ACC112 (cell line): Measurements from ENCODE around the gene NTNG1.

Source experiments
- H2AFZ ChIP-seq: fragments of 200-600 bp; sonication (generic); one replicate; pipeline ENCODE4 v1.6.0; 2017; ENCODE audit warnings: antibody characterized with exemption, low read length; ENCODE audit not compliant: unreplicated experiment
- H3K27ac ChIP-seq: fragments of 200-600 bp; sonication (generic); 2 replicates; pipeline ENCODE4 v1.5.1; 2014; ENCODE audit warnings: low read depth, mild to moderate bottlenecking, antibody characterized with exemption, low read length, moderate library complexity
- H3K27me3 ChIP-seq: fragments of 200-600 bp; sonication (generic); 2 replicates; pipeline ENCODE4 v1.6.1; 2014; ENCODE audit warnings: mild to moderate bottlenecking, antibody characterized with exemption, low read length, moderate library complexity, mixed read lengths; ENCODE audit not compliant: insufficient read depth
- H3K36me3 ChIP-seq: fragments of 200-600 bp; sonication (generic); 2 replicates; pipeline ENCODE4 v1.6.1; 2016; ENCODE audit warnings: mild to moderate bottlenecking, antibody characterized with exemption, low read length, moderate library complexity, mixed read lengths; ENCODE audit not compliant: insufficient read depth
- H3K4me1 ChIP-seq: fragments of 200-600 bp; sonication (generic); one replicate; pipeline ENCODE4 v1.6.1; 2016; ENCODE audit warnings: low read length, mixed read lengths; ENCODE audit not compliant: insufficient read depth, unreplicated experiment, control insufficient read depth
- H3K4me3 ChIP-seq: fragments of 200-600 bp; sonication (generic); 2 replicates; pipeline ENCODE4 v1.5.1; 2014; ENCODE audit warnings: mild to moderate bottlenecking, low read depth, low read length
- H3K79me2 ChIP-seq: fragments of 200-600 bp; sonication (generic); one replicate; pipeline ENCODE4 v1.6.0; 2016; ENCODE audit warnings: low read length; ENCODE audit not compliant: control insufficient read depth, unreplicated experiment, insufficient read depth

NTNG1 gene

DNA sequence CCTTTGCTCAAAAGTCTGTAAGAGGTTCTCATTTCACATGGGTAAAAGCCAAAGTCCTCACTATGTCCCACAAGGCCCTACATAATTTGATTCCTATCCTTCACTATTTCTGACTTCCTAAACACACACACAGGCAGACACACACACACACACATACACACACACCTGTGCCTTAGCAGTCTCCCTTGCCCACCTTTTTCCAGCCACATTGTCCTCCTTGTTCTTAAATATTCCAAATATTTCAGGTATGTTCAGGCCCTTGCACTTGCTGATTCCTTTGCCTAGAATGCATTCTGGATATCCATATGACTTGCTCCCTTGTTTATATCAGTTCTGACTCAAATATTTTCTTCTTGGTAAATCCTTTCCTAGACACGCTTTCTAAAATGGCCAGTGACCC is 54.6 kb downstream of the NTNG1 start:
- Histone ChIP-seq H3K27ac (no peak overlapping the region), H3K4me1 (no peaks in the 10 kb centered on the region), H3K79me2 (no peaks in the 10 kb centered on the region), H3K36me3 (no peaks in the 10 kb centered on the region), H3K4me3 (no peak overlapping the region), H2AFZ (no peak overlapping the region), H3K27me3 (no peaks in the 10 kb centered on the region)

DNA sequence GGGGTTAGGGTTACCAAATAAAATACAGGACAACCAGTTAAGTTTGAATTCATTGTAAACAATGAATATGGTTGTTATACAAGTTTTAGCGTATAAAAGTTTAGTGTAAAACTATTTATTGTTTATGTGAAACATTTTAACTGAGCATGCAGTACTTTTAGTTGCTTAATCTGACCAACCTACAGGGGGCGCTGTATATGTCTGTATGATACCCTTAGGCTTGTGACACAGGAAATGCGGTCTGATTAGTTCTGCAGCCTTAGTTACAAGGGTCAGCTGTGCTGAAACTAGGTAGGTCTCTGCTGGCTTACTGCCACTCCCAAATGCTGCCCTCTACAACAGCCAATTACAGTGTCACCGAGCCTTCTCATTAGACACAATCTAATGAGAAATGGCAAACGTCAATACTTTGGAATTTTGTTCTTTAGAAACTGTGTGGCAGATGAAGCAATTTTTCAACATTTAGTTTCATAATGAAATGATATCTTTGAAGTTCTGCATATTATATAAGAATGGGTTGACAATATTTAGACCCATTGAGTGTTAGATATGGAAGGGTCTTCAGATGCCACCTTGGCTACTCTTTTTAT is 56.2 kb downstream of the NTNG1 start:
- H3K27ac ChIP-seq, result no peak overlapping the region
- H3K79me2 ChIP-seq, result no peaks in the 10 kb centered on the region
- no peaks in the 10 kb centered on the region for H3K27me3 ChIP-seq
- H3K4me3 ChIP-seq, result no peak overlapping the region
- H2AFZ ChIP-seq, result no peak overlapping the region
- H3K4me1 ChIP-seq, result no peaks in the 10 kb centered on the region
- H3K36me3 ChIP-seq, result no peaks in the 10 kb centered on the region

DNA sequence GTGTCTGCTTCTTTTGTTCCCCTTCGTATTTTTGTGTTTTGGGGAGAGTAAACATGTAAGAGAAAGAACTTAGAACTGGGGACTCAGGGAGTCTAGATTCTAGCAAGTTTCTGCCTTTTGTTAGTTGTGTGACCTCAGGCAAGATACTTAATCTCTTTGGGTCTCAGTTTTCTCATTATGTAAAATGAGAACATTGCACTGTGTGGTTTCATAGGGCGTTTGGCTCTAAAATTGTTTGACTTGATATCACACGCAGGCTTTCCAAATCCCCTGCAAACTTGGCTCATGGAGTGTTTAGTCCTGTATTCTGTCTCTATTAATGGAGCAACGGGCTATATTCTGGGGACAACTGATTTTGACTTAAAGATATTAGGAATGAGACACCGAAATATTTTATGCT is 57.7 kb downstream of the NTNG1 start:
- Histone ChIP-seq H3K4me3 (no peak overlapping the region), H3K27ac (no peak overlapping the region), H3K27me3 (no peaks in the 10 kb centered on the region), H2AFZ (no peak overlapping the region), H3K4me1 (no peaks in the 10 kb centered on the region), H3K36me3 (no peaks in the 10 kb centered on the region), H3K79me2 (no peaks in the 10 kb centered on the region)

DNA sequence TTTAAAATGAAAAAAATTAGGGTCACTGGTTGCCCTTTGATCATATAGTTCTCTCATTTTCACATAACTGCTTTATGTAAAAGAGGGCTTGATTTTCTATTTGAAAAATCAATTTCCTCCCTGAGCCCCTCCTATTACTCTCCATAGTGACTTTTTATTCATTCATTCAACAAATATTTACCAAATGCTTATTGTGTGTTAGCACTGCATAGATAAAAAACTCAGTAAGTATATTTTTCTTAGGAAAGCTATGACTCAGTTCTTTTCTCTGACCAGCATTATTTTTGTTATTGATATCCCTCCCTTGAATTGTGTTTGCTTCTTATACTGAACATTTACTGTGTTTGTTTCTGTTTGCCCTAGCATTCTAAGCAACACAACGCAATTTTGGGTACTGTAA is 59.8 kb downstream of the NTNG1 start:
- Histone ChIP-seq H3K27me3 (no peaks in the 10 kb centered on the region), H2AFZ (no peak overlapping the region), H3K4me3 (no peak overlapping the region), H3K36me3 (no peaks in the 10 kb centered on the region), H3K27ac (no peak overlapping the region), H3K4me1 (no peaks in the 10 kb centered on the region), H3K79me2 (no peaks in the 10 kb centered on the region)

DNA sequence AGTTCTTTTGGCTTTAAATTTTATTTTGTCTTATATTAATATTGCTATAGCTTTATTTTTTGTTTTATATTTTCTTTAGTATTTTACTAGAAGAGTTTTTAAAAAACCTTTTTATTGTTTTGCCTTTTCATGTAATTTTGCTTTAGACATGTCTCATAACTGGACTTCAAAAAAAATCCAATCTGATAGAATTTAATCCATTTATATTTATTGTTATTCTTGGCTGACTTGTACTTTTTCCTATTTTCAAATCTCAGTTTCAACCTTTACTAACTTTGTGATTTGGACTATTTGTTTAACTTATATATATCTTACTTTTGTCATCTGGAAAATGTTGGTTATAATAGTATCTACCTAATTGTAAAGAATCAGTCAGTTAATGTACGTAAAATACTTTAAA is 61.2 kb downstream of the NTNG1 start:
- no peak overlapping the region for H3K27ac ChIP-seq
- no peaks in the 10 kb centered on the region for H3K79me2 ChIP-seq
- H3K4me3 ChIP-seq, result no peak overlapping the region
- H3K4me1 ChIP-seq, result no peaks in the 10 kb centered on the region
- H3K27me3 ChIP-seq, result no peaks in the 10 kb centered on the region
- no peaks in the 10 kb centered on the region for H3K36me3 ChIP-seq
- no peak overlapping the region for H2AFZ ChIP-seq

DNA sequence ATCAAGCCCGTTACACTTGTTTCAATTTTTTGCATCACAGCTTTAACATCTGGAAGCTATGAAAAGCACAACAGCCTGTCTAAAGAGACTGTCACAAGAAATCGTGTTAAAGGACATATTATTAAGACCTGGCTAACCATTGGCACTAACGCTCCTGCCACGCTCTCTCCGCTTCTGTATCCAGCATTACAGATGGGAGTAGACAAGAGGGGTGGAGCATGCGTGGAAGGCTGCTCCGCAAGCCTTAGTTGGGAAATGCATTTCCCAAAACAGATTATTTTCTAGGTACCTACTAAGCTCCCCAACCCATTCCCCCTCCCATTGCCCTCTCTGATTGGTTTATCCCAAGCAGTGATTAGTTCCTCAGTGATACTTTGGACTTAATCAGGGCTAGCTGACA is 72.4 kb downstream of the NTNG1 start:
- no peaks in the 10 kb centered on the region for H3K36me3 ChIP-seq

DNA sequence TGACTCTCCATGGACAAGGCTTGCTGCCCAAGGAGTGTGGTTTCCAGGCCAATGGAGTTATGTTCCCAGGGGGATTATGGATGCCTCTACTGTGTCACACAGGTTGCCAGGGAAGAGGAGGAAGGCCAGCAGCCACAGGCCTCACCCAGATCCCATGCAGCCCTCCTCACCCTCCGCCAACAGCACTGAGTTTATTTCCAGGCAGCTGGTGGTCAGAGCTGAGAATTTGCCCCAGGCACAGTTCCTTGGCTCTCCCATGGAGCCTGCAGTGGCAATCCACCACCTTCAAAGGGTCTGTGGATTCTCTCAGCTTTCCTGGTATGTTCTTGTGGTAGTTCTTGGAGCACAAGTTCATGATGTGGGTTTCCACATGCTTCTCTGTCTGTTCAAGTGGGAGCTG is 79.2 kb downstream of the NTNG1 start:
- Histone ChIP-seq H3K36me3 (no peaks in the 10 kb centered on the region), H3K4me3 (no peak overlapping the region), H2AFZ (no peak overlapping the region), H3K27ac (no peak overlapping the region), H3K27me3 (no peaks in the 10 kb centered on the region), H3K4me1 (no peaks in the 10 kb centered on the region), H3K79me2 (no peaks in the 10 kb centered on the region)

More for the DNA sequence above, 72.4 kb downstream of the NTNG1 start:
- H2AFZ ChIP-seq, result no peak overlapping the region
- H3K4me3 ChIP-seq, result no peak overlapping the region
- H3K79me2 ChIP-seq, result no peaks in the 10 kb centered on the region
- no peak overlapping the region for H3K27ac ChIP-seq
- H3K4me1 ChIP-seq, result no peaks in the 10 kb centered on the region
- no peaks in the 10 kb centered on the region for H3K27me3 ChIP-seq

DNA sequence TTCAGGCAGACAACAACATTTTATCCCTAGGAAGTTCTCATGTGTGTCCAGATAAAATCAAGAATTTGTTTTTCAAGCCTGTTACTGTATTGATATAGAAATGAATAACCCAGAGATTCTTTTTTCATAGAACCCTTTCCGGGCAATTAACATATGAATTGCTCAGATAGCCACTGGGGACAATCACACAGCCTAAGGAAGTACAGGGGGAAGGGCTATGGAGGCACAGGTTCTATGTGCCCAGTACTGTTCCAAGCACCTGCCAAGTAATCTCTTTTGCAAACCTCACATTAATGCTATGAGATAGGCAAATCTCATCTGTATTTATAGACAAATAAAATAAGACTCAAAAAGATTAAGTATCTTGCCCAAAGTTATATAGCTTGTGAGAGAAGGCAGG is 84.9 kb downstream of the NTNG1 start:
- H3K36me3 ChIP-seq, result no peaks in the 10 kb centered on the region
- no peak overlapping the region for H2AFZ ChIP-seq
- no peak overlapping the region for H3K27ac ChIP-seq
- no peaks in the 10 kb centered on the region for H3K27me3 ChIP-seq
- H3K79me2 ChIP-seq, result no peaks in the 10 kb centered on the region
- H3K4me1 ChIP-seq, result no peaks in the 10 kb centered on the region
- H3K4me3 ChIP-seq, result no peak overlapping the region

DNA sequence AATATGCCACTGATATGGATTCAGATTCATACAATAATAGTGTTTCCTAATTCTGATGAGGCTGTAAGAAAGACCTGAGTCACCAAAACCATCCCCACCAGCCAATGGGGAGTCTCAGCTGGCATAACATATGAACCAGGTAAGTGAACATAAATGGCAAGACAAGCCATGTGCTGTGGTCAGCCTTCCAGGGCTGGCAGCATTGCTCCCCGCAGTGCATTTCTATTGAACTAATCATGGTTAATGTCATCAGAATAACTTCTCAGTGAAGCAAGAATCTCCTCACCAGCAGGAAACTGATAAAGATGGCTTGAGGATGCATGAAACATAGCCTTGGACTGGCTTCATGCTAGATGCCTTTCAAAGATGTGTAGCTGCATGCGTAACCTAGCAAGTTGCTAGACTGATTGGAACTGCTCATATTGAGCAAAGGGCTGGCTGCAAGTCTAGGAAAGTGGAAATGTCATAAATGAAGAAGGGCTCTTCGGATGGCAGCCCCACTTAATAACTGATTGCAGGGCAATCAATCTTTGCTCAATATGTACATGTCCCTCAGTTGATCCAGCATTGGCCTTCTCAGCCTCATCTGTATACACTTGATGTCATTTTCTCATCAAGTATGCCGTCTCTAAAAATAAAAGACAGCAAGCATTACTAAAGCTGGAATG is 88.0 kb downstream of the NTNG1 start:
- Histone ChIP-seq H3K36me3 (no peaks in the 10 kb centered on the region), H3K27me3 (no peaks in the 10 kb centered on the region), H3K79me2 (no peaks in the 10 kb centered on the region)

DNA sequence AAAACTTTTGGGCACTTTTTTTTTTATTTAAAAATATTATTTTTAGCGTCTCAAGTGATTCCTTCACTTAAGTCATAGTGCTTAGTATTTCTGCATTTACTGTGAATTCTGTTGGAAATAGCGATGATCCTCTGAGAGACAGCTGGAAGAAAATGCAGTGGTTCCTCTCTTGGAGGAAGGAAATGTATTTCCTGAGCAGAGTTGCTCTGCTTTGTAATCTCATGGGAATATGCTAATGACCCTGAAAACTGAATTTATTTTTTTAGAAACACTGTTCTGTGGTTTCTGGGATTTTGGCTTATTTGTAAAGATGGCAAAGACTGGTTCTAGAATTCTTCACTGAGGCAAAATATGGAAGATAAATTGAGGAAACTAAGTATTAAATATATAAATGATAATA is 88.9 kb downstream of the NTNG1 start:
- Histone ChIP-seq H2AFZ (no peak overlapping the region), H3K27me3 (no peaks in the 10 kb centered on the region), H3K36me3 (no peaks in the 10 kb centered on the region), H3K27ac (no peak overlapping the region), H3K79me2 (no peaks in the 10 kb centered on the region), H3K4me1 (no peaks in the 10 kb centered on the region), H3K4me3 (no peak overlapping the region)

More for the DNA sequence above, 88.0 kb downstream of the NTNG1 start:
- Histone ChIP-seq H3K27ac (no peak overlapping the region), H2AFZ (no peak overlapping the region), H3K4me3 (no peak overlapping the region), H3K4me1 (no peaks in the 10 kb centered on the region)

DNA sequence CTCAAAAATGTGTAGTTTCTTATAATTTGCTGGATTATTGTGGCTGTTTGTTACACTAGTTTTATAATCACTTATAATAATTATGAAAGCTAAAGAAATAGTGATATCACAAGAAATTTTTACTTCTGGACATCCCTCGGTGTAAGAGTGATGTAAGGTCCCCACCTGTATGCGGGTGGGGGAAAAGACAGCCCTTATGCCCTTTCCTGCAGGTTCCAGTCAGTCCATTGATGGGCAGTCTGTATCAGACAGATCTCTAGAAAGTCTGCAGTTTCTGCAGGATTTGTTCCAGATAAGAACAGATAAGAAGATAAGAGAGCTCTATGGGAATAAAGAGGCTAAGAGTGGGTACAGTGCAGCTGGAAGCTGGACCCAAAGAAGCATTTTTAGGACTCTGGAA is 89.3 kb downstream of the NTNG1 start:
- Histone ChIP-seq H3K36me3 (no peaks in the 10 kb centered on the region), H3K27me3 (no peaks in the 10 kb centered on the region), H3K79me2 (no peaks in the 10 kb centered on the region), H3K27ac (no peak overlapping the region), H3K4me1 (no peaks in the 10 kb centered on the region), H2AFZ (no peak overlapping the region), H3K4me3 (no peak overlapping the region)
